SK-N-DZ (cell line): Measurements from ENCODE around the gene RNU1-2. TPM values are rescaled to one million over a fixed set of nuclear protein-coding genes. Genes with fewer than 3 reads are reported as not detected.
A peak's percentile ranks its signal among the peaks of the same experiment; 100 is the strongest.
"Not testable (repeated sequence)": the region's sequence is repeated elsewhere in the genome, so short reads cannot be mapped to it uniquely, and the experiment has no call there.

Experiments used
- DNase-seq: peaks from one replicate; pipeline ENCODE4 v3.0.0-alpha.2; 2015; ENCODE audit warnings: low spot score
- polyA plus RNA-seq, 2 experiments: library from polyadenylated mRNA; depleted of rRNA; stranded (reverse); fragments of >200 nt; gene quantifications; 2 replicates each; pipeline ENCODE4 v1.2.3, GENCODE V29; 2014

The RNU1-2 gene
- polyA plus RNA-seq (2014; cell fraction: cytosol; rRNA removed), result not detected in 2 replicates
- not detected in 2 replicates for polyA plus RNA-seq (2014; cell fraction: nucleus; rRNA removed)

DNA sequence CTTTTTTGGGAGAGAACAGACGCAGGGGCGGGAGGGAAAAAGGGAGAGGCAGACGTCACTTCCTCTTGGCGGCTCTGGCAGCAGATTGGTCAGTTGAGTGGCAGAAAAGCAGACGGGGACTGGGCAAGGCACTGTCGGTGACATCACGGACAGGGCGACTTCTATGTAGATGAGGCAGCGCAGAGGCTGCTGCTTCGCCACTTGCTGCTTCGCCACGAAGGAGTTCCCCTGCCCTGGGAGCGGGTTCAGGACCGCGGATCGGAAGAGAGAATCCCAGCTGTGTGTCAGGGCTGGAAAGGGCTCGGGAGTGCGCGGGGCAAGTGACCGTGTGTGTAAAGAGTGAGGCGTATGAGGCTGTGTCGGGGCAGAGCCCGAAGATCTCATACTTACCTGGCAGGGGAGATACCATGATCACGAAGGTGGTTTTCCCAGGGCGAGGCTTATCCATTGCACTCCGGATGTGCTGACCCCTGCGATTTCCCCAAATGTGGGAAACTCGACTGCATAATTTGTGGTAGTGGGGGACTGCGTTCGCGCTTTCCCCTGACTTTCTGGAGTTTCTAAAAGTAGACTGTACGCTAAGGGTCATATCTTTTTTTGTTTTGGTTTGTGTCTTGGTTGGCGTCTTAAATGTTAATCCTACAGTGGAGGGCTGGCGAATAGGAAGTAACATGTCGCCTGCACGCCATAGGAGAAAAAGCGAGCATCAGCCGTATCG lies at the start of gene RNU1-2:
Gene RNU1-2, plus strand, starts transcription at position 383 of the 718 bp plus-strand sequence.
- peak; percentile 97 for DNase-seq

DNA sequence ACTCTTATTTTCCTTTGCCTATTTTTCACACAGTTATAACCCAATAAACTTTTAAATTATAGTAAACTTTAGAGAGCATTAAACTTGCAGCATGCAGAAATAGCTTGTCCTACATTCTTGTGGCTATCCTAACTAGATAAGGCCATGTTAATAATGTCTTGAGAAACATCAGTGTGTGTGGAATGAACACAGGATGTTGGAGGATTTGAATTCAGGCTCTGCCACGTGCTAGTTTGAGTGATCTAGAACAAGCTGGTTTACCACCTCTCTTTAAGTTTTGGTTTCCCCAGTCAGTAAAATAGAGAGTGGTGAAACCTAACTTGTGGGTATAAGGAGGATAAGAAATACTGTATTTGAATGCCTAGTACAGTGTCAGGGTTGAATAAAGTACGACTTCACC lies 39.6 kb upstream of the RNU1-2 start:
- DNase-seq, result not testable (repeated sequence)

DNA sequence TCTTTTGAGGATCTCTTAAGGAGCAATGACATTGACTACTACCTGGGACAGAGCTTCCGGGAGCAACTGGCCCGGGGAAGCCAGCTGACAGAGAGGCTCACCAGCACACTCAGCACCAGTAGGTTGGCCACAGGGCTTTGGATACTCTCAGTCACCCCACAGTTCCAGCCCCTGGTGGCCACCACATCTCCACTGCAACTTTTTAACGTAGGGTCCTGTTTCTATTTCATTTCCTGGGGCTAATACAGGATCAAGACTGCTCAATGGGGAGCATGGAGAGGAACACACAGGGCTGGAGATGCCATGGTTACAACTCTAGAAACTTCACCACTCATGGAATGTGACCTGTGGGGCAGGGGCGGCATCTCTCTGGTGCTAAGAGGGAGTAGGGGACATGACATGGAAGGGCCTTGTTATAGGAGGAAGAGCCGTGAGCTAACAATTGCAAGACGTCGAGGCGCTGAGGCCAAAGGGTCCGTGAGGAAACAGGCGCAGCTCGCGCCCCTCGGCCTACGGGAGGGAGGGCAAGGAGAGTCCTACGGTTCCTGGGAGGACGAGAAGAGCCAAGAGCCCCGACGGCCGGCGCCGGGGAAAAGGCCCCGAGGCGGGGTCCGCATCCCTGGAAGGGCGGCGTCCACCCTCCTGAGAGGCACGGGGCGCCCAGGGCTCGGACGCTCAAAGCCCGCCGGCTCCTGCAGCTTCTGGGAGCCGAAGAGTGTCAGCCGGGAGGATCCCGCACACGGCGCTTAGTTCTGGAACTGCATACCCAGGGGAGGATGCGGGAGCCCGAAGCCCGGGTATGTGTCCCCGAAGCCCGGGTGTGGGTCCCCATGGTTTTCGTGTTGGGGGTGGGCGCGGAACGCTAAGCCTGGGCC lies 36.4 kb upstream of the RNU1-2 start:
- not testable (repeated sequence) for DNase-seq

DNA sequence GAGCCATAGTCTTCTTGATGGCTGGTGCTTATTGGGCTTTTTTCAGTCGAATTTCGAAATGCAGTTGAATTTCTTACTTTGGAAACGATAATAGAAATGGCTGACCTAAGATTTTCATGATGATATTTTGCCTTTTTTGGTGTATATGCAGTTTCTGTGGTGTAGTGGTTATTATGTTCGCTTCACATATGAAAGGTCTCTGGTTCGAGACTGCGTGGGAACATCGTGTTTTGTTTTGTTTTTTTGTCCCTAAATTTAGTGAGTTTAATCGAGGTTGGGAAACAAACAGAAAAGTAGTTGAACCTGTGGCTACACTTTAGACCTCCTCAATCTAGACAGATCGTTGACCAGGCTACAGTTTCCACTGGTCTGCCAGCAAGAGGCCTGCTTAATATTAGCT lies 35.7 kb upstream of the RNU1-2 start:
- DNase-seq, result not testable (repeated sequence)

DNA sequence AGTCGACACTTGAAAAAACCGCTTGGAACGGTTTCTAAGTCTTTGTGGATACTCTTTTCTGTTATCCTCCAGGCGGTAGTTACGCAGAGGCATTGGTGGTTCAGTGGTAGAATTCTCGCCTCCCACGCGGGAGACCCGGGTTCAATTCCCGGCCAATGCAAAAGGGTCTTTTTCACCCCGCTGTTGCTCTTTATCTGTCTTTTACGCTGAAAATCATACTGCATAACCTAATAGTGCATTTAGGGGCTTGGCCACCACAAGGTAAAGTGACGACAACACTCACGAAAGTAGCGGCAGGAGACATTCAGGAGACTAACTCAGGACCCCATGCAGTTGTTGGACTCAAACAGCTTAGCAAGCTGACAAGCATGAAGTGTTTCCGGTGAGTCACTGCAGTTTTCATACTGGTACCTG lies 33.9 kb upstream of the RNU1-2 start:
- not testable (repeated sequence) for DNase-seq

DNA sequence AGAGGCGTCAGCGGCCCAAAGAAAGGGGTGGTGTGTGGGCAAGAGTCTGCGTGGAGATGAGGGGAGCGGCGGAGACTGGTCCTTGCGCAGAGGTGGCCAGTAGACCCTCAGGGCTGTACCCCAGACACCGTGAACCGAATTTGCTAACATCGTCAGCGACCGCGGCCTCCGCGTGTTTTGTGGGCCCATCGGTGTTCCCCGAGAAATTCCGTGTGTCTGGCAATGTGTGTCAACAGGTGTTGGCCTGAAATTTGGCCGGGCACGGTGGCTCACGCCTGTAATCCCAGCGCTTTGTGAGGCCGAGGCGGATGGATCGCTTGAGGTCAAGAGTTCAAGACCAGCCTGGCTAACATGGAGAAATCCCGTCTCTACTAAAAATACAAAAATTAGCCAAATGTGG lies 33.4 kb upstream of the RNU1-2 start:
- not testable (repeated sequence) for DNase-seq

DNA sequence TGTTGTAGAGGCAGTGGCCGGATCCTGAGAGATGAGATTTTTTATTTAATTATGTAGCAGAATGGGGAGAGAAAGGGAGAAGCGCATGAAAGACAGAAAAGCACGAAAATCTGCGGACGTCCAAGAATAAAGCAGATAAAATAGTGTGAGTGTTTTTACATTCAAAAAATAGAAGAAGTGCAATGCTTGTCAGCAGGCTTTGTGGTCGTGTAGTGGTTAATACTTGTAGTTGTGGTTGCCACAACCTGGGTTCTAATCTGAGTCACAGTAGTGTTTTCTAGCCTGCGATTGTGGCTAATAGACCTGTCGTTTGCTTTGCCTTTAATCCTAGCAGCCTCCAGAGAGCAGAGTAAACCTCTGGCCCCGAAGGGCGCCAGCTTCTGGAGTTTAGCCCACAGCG lies 32.8 kb upstream of the RNU1-2 start:
- DNase-seq, result not testable (repeated sequence)

DNA sequence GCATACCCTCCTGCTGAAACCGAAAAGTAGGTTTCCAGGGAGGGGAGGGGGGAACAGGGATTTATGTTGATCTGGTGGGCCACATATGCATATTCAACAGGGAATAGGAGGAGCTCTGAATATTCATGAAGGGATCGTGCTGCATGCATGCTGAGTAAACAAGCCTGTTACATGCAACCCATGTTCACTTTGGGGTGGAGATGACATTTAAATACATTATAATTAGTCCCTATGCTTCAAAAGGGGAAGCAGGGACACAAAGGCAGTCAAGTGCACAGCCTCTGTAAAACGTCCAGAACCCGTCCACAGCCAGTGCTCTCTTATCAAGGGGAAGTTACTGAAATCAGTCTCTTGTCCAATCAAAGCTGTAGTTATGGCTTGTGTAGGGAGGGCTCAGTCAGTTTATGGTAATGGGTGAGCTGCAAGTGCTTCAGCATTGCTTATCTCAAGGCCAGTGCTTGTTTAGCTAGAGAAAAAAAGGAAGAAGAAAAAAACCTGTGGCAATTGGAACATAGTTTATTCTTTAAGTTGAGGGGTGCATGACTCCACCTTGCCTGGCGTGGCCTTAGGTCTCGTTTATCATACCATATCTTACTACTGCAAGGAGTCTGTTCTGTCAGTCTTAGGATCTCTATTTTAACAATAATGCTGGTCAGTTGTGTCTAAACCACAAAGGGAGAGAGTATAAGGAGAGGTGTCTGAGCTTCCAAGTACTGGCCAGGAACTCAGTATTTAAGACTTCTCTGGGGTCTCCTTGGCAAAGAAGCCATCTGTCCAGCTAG lies 28.7 kb upstream of the RNU1-2 start:
- DNase-seq, result not testable (repeated sequence)

DNA sequence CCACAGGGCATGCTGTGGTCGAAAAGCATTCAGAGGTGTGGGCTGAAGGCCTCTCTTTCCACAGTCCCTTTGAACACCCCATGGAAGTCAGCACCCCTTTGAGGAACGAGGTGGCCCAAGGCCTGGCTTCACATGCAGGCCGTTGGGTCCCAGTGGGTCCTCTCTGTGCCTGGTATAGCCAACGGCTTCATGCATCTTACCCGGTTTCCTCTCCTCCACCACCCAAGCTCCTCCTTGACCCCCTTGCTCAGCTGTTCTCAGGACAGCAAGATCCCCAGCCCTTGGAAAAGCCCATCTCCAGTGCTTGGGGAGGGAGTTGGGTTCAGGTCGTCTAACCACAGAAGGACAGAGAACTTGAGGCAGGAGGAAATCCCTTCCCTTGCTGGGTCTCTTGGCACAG lies 27.0 kb upstream of the RNU1-2 start:
- not testable (repeated sequence) for DNase-seq

DNA sequence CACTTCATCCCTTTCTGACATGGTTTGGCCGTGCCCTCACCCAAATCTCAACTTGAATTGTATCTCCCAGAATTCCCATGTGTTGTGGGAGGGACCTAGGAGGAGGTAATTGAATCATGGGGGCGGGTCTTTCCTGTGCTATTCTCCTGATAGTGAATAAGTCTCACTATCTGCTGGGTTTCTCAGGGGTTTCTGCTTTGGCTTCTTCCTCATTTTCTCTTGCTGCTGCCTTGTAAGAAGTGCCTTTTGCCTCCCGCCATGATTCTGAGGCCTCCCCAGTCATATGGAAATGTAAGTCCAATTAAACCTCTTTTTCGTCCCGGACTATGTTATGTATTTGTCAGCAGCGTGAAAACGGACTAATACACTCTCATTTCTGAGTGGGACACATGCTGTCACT lies 25.8 kb upstream of the RNU1-2 start:
- not testable (repeated sequence) for DNase-seq

DNA sequence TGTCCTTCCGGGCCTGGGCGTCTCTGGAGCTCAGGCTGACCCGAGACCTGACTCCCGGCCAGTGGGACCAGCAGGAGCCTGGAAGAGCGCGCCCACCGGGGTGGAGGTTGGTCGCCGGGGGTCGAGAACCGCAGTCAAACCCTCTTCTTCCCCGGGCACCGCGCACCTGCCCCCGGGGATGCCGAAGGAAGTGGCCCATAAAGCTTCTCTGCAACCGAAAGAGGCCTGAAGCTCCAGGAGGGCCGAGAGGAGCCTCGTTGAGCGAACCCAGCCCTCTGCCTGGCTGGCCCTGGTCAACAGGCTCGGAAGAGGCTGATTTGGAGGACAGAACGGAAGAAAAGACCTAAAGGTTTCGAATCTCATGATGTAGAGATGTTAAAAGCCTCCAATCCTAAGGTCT lies 24.6 kb upstream of the RNU1-2 start:
- DNase-seq, result not testable (repeated sequence)

DNA sequence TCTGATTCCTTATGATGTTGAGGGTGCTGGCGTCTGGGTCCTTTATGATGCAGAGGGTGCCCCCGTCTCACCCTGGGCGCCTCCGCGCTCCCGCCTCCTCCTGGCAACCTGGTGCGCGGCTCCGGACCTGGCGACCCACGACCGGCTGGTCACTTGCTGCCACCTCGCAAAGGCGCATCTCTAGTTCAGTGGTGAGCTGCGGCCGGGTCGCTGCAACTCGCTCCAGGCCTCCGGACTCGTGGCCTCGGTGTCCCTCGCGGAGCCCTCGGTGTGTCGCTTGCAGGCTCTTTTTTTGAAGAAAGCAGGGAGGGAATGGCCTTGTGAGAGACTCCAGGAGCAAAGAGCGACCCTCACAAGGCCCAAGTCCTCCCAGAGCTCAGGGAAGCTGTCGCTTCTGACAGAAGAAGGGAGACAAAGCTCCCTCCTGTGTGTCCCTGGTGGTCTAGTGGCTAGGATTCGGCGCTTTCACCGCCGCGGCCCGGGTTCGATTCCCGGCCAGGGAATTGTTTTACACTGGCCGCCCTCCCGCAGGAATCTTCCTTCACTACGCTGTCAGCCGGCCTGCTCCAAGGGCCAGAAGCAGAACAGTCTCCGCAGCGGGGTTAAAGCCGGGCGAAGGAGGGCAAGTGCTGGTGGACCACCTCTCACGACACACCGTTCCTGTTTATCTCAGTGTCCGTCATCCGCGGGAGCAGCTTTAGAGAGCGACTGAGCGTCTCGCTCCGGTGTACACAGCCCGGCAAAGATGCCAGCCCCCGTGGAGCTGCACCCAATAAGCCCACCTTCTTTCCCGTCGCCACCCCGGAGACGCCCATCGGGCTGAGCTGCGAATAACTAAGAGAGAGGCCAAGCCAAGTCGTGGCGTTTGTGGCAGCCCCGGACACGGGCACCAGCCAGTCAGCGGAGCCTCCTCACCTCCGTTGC lies 23.4 kb upstream of the RNU1-2 start:
- DNase-seq, result not testable (repeated sequence)

DNA sequence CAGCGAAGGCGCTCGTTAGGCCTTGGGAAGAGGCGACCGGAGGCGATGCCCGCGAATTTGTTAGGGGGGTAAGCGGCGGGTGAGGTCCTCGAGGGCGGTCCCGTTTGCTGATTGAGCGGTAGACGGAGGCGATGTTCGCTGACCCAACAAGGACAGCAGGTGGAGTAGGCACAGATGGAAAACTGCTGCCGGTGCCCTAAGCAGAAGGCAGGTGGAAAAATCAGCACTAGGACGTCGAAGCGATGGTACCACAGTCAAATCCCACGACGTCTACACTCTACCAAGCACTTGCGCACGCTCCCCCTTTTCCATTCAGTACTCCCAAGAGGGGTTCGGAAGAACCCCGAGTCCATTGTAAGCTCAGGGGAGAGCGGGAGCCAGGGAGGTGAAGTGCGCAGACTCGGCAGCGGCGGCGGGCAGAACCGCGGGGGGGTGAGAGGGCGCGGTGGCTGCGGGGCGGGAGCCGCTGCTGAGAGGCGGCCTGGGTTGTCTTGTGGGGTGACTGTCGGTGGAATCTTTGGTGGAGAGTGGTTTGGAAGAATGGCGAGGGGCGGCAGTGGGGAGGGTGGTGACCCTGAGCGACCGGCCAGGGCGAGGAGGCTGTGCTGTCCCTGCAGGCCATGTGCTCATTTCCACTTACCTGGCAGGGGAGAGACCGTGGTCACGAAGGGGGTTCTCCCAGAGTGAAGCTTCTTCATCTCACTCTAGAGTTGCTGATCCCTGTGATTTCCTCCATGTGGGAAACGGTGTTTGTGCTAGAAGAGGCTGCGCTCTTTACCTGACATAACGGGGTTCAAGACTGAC lies 22.5 kb upstream of the RNU1-2 start:
- DNase-seq, result not testable (repeated sequence)

DNA sequence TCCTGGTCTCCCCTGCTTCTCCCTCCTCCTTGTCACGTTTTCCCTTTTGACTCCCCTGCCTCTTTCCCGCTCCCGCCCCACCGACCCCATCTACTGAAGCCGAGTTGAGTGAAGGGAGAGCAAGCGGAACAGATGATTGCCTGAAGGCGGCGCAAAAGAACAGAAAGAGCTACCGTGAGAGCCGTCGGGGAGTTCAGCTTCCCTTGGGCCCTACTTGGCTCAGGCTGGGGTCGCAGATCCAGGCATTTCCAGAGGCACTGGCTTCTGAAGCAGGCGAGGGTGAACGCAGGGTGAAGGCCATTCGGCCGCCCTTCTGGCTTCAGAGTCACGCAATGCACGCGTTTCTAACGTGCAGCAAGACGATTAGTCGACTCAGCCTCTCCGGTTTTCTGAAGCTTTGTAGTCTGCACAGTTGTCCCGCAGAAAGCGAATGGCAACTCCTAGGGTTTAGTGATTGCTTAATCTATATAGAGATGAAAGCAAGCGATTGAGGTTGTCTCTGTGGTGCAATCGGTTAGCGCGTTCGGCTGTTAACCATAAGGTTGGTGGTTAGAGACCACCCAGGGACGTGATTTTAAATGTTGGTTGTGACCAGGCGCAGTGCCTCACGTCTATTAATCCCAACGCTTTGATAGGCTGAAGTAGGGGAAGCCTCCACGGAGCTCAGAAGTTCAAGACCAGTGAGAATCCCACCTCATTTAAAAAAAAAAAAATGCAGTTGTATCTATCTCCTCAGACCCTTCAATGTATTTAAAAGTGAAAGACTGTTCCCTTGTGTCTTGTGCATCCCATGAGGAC lies 20.6 kb upstream of the RNU1-2 start:
- DNase-seq, result not testable (repeated sequence)

DNA sequence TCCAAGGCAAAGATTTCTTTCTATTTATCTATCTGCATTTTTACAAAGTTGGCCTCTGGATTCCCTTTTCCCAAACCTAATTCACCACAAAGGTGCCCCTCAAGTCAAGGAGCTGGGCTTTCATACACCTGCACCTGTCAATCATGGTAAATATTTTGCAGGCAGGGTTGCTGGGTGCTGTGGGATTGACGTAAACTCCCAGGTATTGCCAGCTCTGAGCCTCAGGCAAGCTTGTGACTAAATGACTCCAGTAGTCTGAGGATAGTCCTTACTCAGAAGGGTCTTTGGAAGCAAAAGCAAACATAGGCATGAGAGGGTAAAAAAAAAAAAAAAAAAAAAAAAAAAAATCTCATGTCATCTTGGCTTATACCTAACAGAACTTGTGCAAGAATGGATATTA lies 14.0 kb upstream of the RNU1-2 start:
- not testable (repeated sequence) for DNase-seq

DNA sequence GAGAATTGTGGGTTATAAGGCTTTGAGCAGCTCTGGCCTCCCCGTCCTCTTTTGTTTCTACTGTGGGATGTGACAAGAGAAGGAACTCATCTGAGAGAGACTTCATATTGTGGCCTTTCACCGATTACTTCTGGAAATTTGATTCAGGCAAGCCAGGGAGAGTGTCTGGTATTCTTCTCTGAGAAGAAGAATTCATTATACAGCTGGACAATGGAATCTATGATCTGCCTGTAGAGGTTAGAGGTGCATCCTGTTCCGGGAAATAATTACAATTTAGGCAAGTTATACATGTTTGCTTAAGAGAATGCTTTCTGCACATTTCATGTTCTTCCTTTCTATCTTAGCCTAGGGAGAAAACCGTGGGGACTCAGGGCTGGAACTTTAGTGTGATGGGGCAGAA lies 12.8 kb upstream of the RNU1-2 start:
- no peak for DNase-seq

DNA sequence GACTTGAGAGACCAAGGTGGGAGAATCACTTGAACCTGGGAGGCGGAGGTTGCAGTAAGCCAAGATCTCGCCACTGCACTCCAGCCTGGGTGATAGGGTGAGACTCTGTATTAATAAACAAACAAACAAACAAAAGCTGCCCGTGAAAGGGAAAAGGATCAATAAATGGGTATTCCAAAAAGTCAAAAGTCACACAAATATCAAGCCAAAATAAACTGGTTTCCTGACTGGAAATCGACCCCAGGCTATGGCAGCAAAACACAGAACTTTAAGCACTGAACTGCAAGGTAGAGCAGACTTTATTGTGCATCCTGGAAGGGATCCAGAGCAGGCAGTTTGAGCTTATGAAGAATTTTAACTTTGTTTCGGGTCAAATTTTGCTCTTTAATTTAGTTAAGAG lies 11.3 kb upstream of the RNU1-2 start:
- not testable (repeated sequence) for DNase-seq

DNA sequence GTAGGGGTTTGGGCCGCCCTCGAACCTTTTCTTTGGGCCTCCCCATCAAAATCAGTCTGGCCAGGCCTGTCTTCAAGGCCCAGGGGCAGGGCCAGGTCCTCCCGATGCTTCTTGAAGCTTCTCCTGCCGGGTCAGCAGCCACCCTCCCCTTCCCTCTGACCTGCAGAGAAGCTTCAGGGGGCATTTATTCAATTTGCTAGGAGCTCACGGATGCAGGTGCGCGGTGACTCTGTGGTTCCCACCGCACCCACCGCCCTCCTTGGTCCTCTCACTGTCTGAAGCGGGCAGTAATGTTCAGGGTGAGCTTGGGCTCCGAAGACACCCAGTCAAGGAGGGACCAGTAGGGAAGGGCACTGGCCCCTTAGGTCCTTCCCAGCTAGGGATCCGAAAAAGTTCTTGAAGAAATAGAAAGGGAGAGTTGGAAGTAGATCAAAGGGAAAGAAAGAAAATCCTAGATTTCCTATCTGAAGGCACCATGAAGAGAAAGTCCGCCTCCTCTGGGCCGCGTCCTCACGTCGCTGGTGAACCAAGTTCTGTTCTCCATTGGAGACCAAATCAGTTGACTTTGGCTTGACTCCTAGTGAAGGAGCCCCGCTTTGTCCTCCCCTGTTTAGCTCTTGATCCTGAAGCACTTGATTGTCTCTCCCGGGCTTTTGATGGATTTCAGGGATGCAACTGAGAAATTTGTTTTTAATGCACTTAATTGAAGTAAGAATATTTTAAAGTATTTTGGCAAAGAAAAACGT lies 8.7 kb upstream of the RNU1-2 start:
- no peak for DNase-seq
